ENCODE results near the gene CARHSP1.

GRCh38 chr16:8847623-8848022 is 21.2 kb downstream of the CARHSP1 start:
- TF ChIP-seq CTCF (IDR thresholded peaks at IDR 0.05; ENCODE audit: low read length): no peak
- no peak for TF ChIP-seq EZH2 (IDR thresholded peaks at IDR 0.05; ENCODE audit: borderline replicate concordance, low read length)

Measured in OCI-LY1 (cell line).